ENCODE measurements around the gene SH2D4B. TPM values are rescaled to one million over a fixed set of nuclear protein-coding genes. Genes with fewer than 3 reads are reported as not detected.

The SH2D4B gene
- total RNA-seq, 2 experiments from 2014 or later = 0.14 to 0.22 TPM

GRCh38 chr10:80664071-80664680 is 126.5 kb downstream of the SH2D4B start:
- no peak overlapping the region for H3K4me3 Mint-ChIP-seq
- H3K27me3 Mint-ChIP-seq = peaks cover 22% of the 10 kb centered on the region
- peak; percentile 35 for ATAC-seq (ENCODE audit: low read depth)
- POLR2A ChIA-PET = no interaction called here
- DNase-seq = peak; percentile 60
- no peaks in the 10 kb centered on the region for H3K36me3 Mint-ChIP-seq
- H3K9me3 Mint-ChIP-seq = no peaks in the 10 kb centered on the region
- no peak overlapping the region for H3K27ac Mint-ChIP-seq
- H3K4me1 Mint-ChIP-seq = peaks cover 3% of the 10 kb centered on the region

- H3K9me3 Mint-ChIP-seq = no peaks in the 10 kb centered on the region
- H3K36me3 Mint-ChIP-seq = no peaks in the 10 kb centered on the region
- H3K4me1 Mint-ChIP-seq = no peaks in the 10 kb centered on the region
- no peak overlapping the region for H3K27ac Mint-ChIP-seq
- H3K27me3 Mint-ChIP-seq = no peaks in the 10 kb centered on the region
- H3K4me3 Mint-ChIP-seq = no peak overlapping the region
- DNase-seq = no peak
- no peak for ATAC-seq (ENCODE audit: low read depth)
- POLR2A ChIA-PET = no interaction called here
Measured at GRCh38 chr10:80669485-80669884, 131.8 kb downstream of the SH2D4B start.

- Mint-ChIP-seq H3K27ac (no peak overlapping the region), H3K9me3 (no peaks in the 10 kb centered on the region), H3K4me1 (no peaks in the 10 kb centered on the region), H3K4me3 (no peak overlapping the region), H3K36me3 (no peaks in the 10 kb centered on the region), H3K27me3 (no peaks in the 10 kb centered on the region)
- POLR2A ChIA-PET = no interaction called here
- ATAC-seq (ENCODE audit: low read depth) = no peak
- no peak for DNase-seq
Measured at GRCh38 chr10:80670774-80671173, 133.1 kb downstream of the SH2D4B start.

GRCh38 chr10:80671847-80672246 is 134.1 kb downstream of the SH2D4B start:
- POLR2A ChIA-PET = no interaction called here
- no peaks in the 10 kb centered on the region for H3K9me3 Mint-ChIP-seq
- DNase-seq (no peak), ATAC-seq (ENCODE audit: low read depth) (no peak)
- no peaks in the 10 kb centered on the region for H3K27me3 Mint-ChIP-seq
- H3K4me3 Mint-ChIP-seq = no peak overlapping the region
- no peak overlapping the region for H3K27ac Mint-ChIP-seq
- no peaks in the 10 kb centered on the region for H3K36me3 Mint-ChIP-seq
- no peaks in the 10 kb centered on the region for H3K4me1 Mint-ChIP-seq

- H3K9me3 Mint-ChIP-seq = no peaks in the 10 kb centered on the region
- ATAC-seq (ENCODE audit: low read depth) (no peak), DNase-seq (no peak)
- H3K36me3 Mint-ChIP-seq = no peaks in the 10 kb centered on the region
- no peaks in the 10 kb centered on the region for H3K27me3 Mint-ChIP-seq
- no peak overlapping the region for H3K4me3 Mint-ChIP-seq
- no peak overlapping the region for H3K27ac Mint-ChIP-seq
- no peaks in the 10 kb centered on the region for H3K4me1 Mint-ChIP-seq
- POLR2A ChIA-PET = no interaction called here
Measured at GRCh38 chr10:80672613-80673012, 134.9 kb downstream of the SH2D4B start.

GRCh38 chr10:80674809-80675208 is 137.1 kb downstream of the SH2D4B start:
- Mint-ChIP-seq H3K27ac (no peak overlapping the region), H3K4me3 (no peak overlapping the region), H3K9me3 (no peaks in the 10 kb centered on the region), H3K36me3 (no peaks in the 10 kb centered on the region), H3K4me1 (no peaks in the 10 kb centered on the region), H3K27me3 (no peaks in the 10 kb centered on the region)
- DNase-seq = no peak
- no peak for ATAC-seq (ENCODE audit: low read depth)
- POLR2A ChIA-PET = no interaction called here

- DNase-seq = no peak
- POLR2A ChIA-PET = no interaction called here
- Mint-ChIP-seq H3K27me3 (peaks cover 3% of the 10 kb centered on the region), H3K4me1 (no peaks in the 10 kb centered on the region), H3K4me3 (no peak overlapping the region), H3K36me3 (no peaks in the 10 kb centered on the region), H3K9me3 (no peaks in the 10 kb centered on the region), H3K27ac (no peak overlapping the region)
- ATAC-seq (ENCODE audit: low read depth) = no peak
Measured at GRCh38 chr10:80681142-80681541, 143.4 kb downstream of the SH2D4B start.

GRCh38 chr10:80684259-80684658 is 146.6 kb downstream of the SH2D4B start:
- POLR2A ChIA-PET = no interaction called here
- DNase-seq = no peak

GRCh38 chr10:80685355-80685754 is 147.7 kb downstream of the SH2D4B start:
- Mint-ChIP-seq H3K27me3 (peaks cover 7% of the 10 kb centered on the region), H3K9me3 (no peaks in the 10 kb centered on the region), H3K4me3 (no peak overlapping the region), H3K4me1 (no peaks in the 10 kb centered on the region), H3K36me3 (no peaks in the 10 kb centered on the region), H3K27ac (no peak overlapping the region)
- no peak for DNase-seq
- no peak for ATAC-seq (ENCODE audit: low read depth)
- POLR2A ChIA-PET = no interaction called here

More at GRCh38 chr10:80684259-80684658, 146.6 kb downstream of the SH2D4B start:
- peak; percentile 30 for ATAC-seq (ENCODE audit: low read depth)
- Mint-ChIP-seq H3K4me3 (no peak overlapping the region), H3K27me3 (peaks cover 3% of the 10 kb centered on the region), H3K27ac (no peak overlapping the region), H3K36me3 (no peaks in the 10 kb centered on the region), H3K4me1 (no peaks in the 10 kb centered on the region), H3K9me3 (no peaks in the 10 kb centered on the region)

GRCh38 chr10:80686734-80687475 is 149.2 kb downstream of the SH2D4B start:
- ATAC-seq (ENCODE audit: low read depth) = no peak
- H3K27ac Mint-ChIP-seq = no peak overlapping the region
- H3K36me3 Mint-ChIP-seq = no peaks in the 10 kb centered on the region
- POLR2A ChIA-PET = no interaction called here
- H3K4me3 Mint-ChIP-seq = no peak overlapping the region
- peaks cover 8% of the 10 kb centered on the region for H3K27me3 Mint-ChIP-seq
- no peaks in the 10 kb centered on the region for H3K4me1 Mint-ChIP-seq
- no peak for DNase-seq
- H3K9me3 Mint-ChIP-seq = no peaks in the 10 kb centered on the region

- no peak overlapping the region for H3K27ac Mint-ChIP-seq
- ATAC-seq (ENCODE audit: low read depth) (no peak), DNase-seq (no peak)
- POLR2A ChIA-PET = no interaction called here
- no peak overlapping the region for H3K4me3 Mint-ChIP-seq
- no peaks in the 10 kb centered on the region for H3K4me1 Mint-ChIP-seq
- no peaks in the 10 kb centered on the region for H3K36me3 Mint-ChIP-seq
- peaks cover 7% of the 10 kb centered on the region for H3K27me3 Mint-ChIP-seq
- no peaks in the 10 kb centered on the region for H3K9me3 Mint-ChIP-seq
Measured at GRCh38 chr10:80687476-80687789, 149.7 kb downstream of the SH2D4B start.

GRCh38 chr10:80690434-80690833 is 152.7 kb downstream of the SH2D4B start:
- H3K36me3 Mint-ChIP-seq = no peaks in the 10 kb centered on the region
- no peak for ATAC-seq (ENCODE audit: low read depth)

GRCh38 chr10:80691441-80691840 is 153.7 kb downstream of the SH2D4B start:
- no peak overlapping the region for H3K27ac Mint-ChIP-seq
- H3K9me3 Mint-ChIP-seq = no peaks in the 10 kb centered on the region
- no peak overlapping the region for H3K4me3 Mint-ChIP-seq
- no peaks in the 10 kb centered on the region for H3K4me1 Mint-ChIP-seq
- no peaks in the 10 kb centered on the region for H3K36me3 Mint-ChIP-seq
- POLR2A ChIA-PET = no interaction called here
- H3K27me3 Mint-ChIP-seq = peaks cover 11% of the 10 kb centered on the region
- ATAC-seq (ENCODE audit: low read depth) = no peak
- no peak for DNase-seq

More at GRCh38 chr10:80690434-80690833, 152.7 kb downstream of the SH2D4B start:
- Mint-ChIP-seq H3K27ac (no peak overlapping the region), H3K4me3 (no peak overlapping the region), H3K9me3 (no peaks in the 10 kb centered on the region), H3K27me3 (peaks cover 11% of the 10 kb centered on the region), H3K4me1 (no peaks in the 10 kb centered on the region)
- no peak for DNase-seq
- POLR2A ChIA-PET = no interaction called here

- H3K36me3 Mint-ChIP-seq = no peaks in the 10 kb centered on the region
- no peak overlapping the region for H3K4me3 Mint-ChIP-seq
- ATAC-seq (ENCODE audit: low read depth) (no peak), DNase-seq (no peak)
- H3K27ac Mint-ChIP-seq = no peak overlapping the region
- H3K4me1 Mint-ChIP-seq = no peaks in the 10 kb centered on the region
- H3K9me3 Mint-ChIP-seq = no peaks in the 10 kb centered on the region
- POLR2A ChIA-PET = no interaction called here
- H3K27me3 Mint-ChIP-seq = peaks cover 13% of the 10 kb centered on the region
Measured at GRCh38 chr10:80693565-80693964, 155.9 kb downstream of the SH2D4B start.
